HepG2 (cell line): ENCODE results near the gene NOL4L. TPM values are rescaled to one million over a fixed set of nuclear protein-coding genes. Genes with fewer than 3 reads are reported as not detected.

Experiments
- AFF4 ChIP-seq: sonication (generic); formaldehyde crosslinking; IDR thresholded peaks from 2 replicates; pipeline ENCODE4 v1.4.0; 2020; ENCODE audit warnings: missing genetic modification reagents
- ARID2 ChIP-seq: sonication (generic); formaldehyde crosslinking; IDR thresholded peaks from 2 replicates; pipeline ENCODE4 v1.8.1; 2022; ENCODE audit warnings: mild to moderate bottlenecking, missing genetic modification reagents, borderline replicate concordance
- ARID3A ChIP-seq: IDR thresholded peaks from 2 replicates; pipeline ENCODE4 v1.6.1; 2012; ENCODE audit warnings: low read depth, low read length, improper control_type of control experiment
- CEBPB ChIP-seq: IDR thresholded peaks from 2 replicates; pipeline ENCODE4 v1.6.1; 2011; ENCODE audit warnings: low read depth, low read length, improper control_type of control experiment, borderline replicate concordance
- HHEX ChIP-seq: IDR thresholded peaks from 2 replicates; pipeline ENCODE4 v1.6.1; 2016; ENCODE audit warnings: control low read depth
- HINFP ChIP-seq: sonication (generic); formaldehyde crosslinking; IDR thresholded peaks from 2 replicates; pipeline ENCODE4 v1.4.0; 2020; ENCODE audit warnings: low read depth, mild to moderate bottlenecking, missing genetic modification reagents
- JDP2 ChIP-seq: sonication (generic); formaldehyde crosslinking; IDR thresholded peaks from 2 replicates; pipeline ENCODE4 v1.8.1; 2022; ENCODE audit warnings: missing genetic modification reagents, borderline replicate concordance
- MXD3 ChIP-seq: IDR thresholded peaks from 2 replicates; pipeline ENCODE4 v1.6.1; 2016; ENCODE audit warnings: mild to moderate bottlenecking, missing biosample characterization, missing genetic modification reagents
- SRSF4 ChIP-seq: fragments of 200-400 bp; formaldehyde crosslinking; IDR thresholded peaks from one replicate; pipeline ENCODE4 v1.6.1; 2018; ENCODE audit warnings: mild to moderate bottlenecking, low read depth, low read length, moderate library complexity; ENCODE audit not compliant: poor library complexity, severe bottlenecking
- ZNF12 ChIP-seq: sonication (generic); formaldehyde crosslinking; IDR thresholded peaks from 2 replicates; pipeline ENCODE4 v1.5.0; 2020; ENCODE audit warnings: missing genetic modification reagents
- ZNF546 ChIP-seq: sonication (generic); formaldehyde crosslinking; conservative IDR thresholded peaks from 2 replicates; pipeline ENCODE4 v1.8.1; 2023; ENCODE audit warnings: mild to moderate bottlenecking, missing genetic modification reagents
- ZNF576 ChIP-seq: sonication (generic); formaldehyde crosslinking; IDR thresholded peaks from 2 replicates; pipeline ENCODE4 v1.4.0; 2020; ENCODE audit warnings: mild to moderate bottlenecking, missing genetic modification reagents
- polyA plus RNA-seq, 8 experiments: library from polyadenylated mRNA; depleted of rRNA in 3 of 8; stranded (reverse) in 7 of 8; unstranded in 1 of 8; fragments of >200 nt; fragmentation: Illumina TruSeq in 4 of 8; extraction: Trizol in 4 of 8; gene quantifications; 2 replicates each; pipeline versions ENCODE4 v1.2.1 to v1.2.3, GENCODE V29; 2011 to 2016; ENCODE audit warnings: low read depth in 4 of 8, missing spikeins in 1 of 8, mixed read lengths in 1 of 8; ENCODE audit not compliant: insufficient read depth in 1 of 8
- total RNA-seq, 5 experiments: library from RNA; depleted of rRNA; stranded (reverse); fragments of >200 nt; fragmentation: Illumina TruSeq; extraction: Trizol; gene quantifications; 2 replicates each; pipeline ENCODE4 v1.2.3, GENCODE V29; 2016; ENCODE audit warnings: low read depth in 1 of 5
- TF ChIP-seq, protein P1 (sequence below): sonication (generic); formaldehyde crosslinking; IDR thresholded peaks from 2 replicates; pipeline ENCODE4 v1.9.0; 2021; ENCODE audit warnings: missing genetic modification reagents, borderline replicate concordance
- TF ChIP-seq, protein P2 (sequence below): sonication (generic); formaldehyde crosslinking; IDR thresholded peaks from 2 replicates; pipeline ENCODE4 v1.9.0; 2021; ENCODE audit warnings: missing genetic modification reagents, mild to moderate bottlenecking, borderline replicate concordance

NOL4L gene
- total and polyA plus RNA-seq, 2 of the 13 experiments (the other 11 are each of a cell fraction or from before 2014, with no cell fraction given): 16.6 to 35.4 TPM

GRCh38 chr20:32537657-32538525 is 47.2 kb downstream of the NOL4L start (continued):
- TF ChIP-seq ARID2 (CRISPR knock-in tag) (no peak), HINFP (CRISPR knock-in tag) (no peak), HHEX (no peak), MXD3 (no peak), ZNF12 (CRISPR knock-in tag) (no peak), ZNF546 (no peak), AFF4 (no peak), JDP2 (no peak), ZNF576 (CRISPR knock-in tag) (peak; percentile 79; the same call in 1 of the 2 replicates), ARID3A (no peak), CEBPB (no peak), SRSF4 (no peak)
- TF ChIP-seq, protein P1, sequence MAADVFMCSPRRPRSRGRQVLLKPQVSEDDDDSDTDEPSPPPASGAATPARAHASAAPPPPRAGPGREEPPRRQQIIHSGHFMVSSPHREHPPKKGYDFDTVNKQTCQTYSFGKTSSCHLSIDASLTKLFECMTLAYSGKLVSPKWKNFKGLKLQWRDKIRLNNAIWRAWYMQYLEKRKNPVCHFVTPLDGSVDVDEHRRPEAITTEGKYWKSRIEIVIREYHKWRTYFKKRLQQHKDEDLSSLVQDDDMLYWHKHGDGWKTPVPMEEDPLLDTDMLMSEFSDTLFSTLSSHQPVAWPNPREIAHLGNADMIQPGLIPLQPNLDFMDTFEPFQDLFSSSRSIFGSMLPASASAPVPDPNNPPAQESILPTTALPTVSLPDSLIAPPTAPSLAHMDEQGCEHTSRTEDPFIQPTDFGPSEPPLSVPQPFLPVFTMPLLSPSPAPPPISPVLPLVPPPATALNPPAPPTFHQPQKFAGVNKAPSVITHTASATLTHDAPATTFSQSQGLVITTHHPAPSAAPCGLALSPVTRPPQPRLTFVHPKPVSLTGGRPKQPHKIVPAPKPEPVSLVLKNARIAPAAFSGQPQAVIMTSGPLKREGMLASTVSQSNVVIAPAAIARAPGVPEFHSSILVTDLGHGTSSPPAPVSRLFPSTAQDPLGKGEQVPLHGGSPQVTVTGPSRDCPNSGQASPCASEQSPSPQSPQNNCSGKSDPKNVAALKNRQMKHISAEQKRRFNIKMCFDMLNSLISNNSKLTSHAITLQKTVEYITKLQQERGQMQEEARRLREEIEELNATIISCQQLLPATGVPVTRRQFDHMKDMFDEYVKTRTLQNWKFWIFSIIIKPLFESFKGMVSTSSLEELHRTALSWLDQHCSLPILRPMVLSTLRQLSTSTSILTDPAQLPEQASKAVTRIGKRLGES: peak; percentile 42; the same call in 1 of the 2 replicates
- TF ChIP-seq, protein P2, sequence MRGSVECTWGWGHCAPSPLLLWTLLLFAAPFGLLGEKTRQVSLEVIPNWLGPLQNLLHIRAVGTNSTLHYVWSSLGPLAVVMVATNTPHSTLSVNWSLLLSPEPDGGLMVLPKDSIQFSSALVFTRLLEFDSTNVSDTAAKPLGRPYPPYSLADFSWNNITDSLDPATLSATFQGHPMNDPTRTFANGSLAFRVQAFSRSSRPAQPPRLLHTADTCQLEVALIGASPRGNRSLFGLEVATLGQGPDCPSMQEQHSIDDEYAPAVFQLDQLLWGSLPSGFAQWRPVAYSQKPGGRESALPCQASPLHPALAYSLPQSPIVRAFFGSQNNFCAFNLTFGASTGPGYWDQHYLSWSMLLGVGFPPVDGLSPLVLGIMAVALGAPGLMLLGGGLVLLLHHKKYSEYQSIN: no peak
